ENCODE data around the gene CERCAM.
A peak's percentile ranks its signal among the peaks of the same experiment; 100 is the strongest.
"Not testable (repeated sequence)": the region's sequence is repeated elsewhere in the genome, so short reads cannot be mapped to it uniquely, and the experiment has no call there.

The CERCAM gene

GRCh38 chr9:128409978-128410377, 10.7 kb upstream of the CERCAM start:
- in situ Hi-C loops (cut with HindIII; ENCODE audit: low pct_ligation_motif_present, low sequenced_read_pairs): no loop called here
- H3K36me3 ChIP-seq (replicated peaks): no peaks in the 10 kb centered on the region
- peaks cover 5% of the 10 kb centered on the region for H3K27me3 ChIP-seq (replicated peaks)
- H3K27ac ChIP-seq: no peak overlapping the region
- peak; percentile 54 for DNase-seq
- no peak overlapping the region for H3K4me3 ChIP-seq (ENCODE audit: low read depth, low read length)
- TF ChIP-seq CTCF (IDR thresholded peaks at IDR 0.05; ENCODE audit: low read depth, low read length, missing control alignments): peak; percentile 68

- no peak for DNase-seq
- H3K27ac ChIP-seq: no peak overlapping the region
- H3K27me3 ChIP-seq (replicated peaks): peaks cover 5% of the 10 kb centered on the region
- no peak overlapping the region for H3K4me3 ChIP-seq (ENCODE audit: low read depth, low read length)
- no peaks in the 10 kb centered on the region for H3K36me3 ChIP-seq (replicated peaks)
- in situ Hi-C loops (cut with HindIII; ENCODE audit: low pct_ligation_motif_present, low sequenced_read_pairs): no loop called here
- no peak for TF ChIP-seq CTCF (IDR thresholded peaks at IDR 0.05; ENCODE audit: low read depth, low read length, missing control alignments)
Observed at GRCh38 chr9:128411364-128412119, 9.1 kb upstream of the CERCAM start.

DNA sequence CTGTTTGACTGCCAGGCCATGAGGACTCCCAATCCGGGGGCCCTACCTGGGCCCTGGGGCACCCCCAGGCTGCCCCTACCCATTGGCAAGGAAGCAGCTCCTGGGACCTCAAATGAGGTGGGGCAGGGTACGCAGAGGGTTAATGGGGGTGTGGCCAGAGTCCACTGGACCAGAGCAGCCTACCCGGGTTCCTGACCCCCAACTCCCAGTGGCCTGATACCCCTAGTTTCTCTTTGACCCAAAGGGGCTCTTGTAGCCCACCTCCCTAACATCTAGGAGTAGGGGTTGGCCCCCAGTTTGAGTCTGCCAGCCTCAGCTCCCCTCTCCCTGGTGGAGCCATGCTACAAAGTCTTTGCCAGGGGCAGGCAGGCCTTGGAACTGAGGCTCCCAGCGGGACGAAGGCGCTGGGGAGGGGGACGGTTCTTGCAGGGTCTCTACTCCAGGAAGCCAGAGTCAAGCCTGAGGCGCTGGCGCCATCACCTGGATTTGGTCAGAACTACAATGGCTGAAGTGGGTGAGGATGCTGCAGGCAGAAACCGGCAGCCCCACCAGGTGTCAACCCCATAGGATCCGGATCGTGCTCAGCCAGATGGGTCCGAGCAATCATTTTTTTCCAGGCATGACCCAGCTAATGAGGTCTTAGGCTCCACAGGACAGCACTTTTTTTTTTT, 8.4 kb upstream of the CERCAM start:
- DNase-seq: peak; percentile 43
- peak; percentile 79 for TF ChIP-seq CTCF (IDR thresholded peaks at IDR 0.05; ENCODE audit: low read depth, low read length, missing control alignments)
- in situ Hi-C loops (cut with HindIII; ENCODE audit: low pct_ligation_motif_present, low sequenced_read_pairs): no loop called here
- Histone ChIP-seq H3K36me3 (replicated peaks) (no peaks in the 10 kb centered on the region), H3K4me3 (ENCODE audit: low read depth, low read length) (no peak overlapping the region), H3K27me3 (replicated peaks) (peaks cover 5% of the 10 kb centered on the region), H3K27ac (no peak overlapping the region)

DNA sequence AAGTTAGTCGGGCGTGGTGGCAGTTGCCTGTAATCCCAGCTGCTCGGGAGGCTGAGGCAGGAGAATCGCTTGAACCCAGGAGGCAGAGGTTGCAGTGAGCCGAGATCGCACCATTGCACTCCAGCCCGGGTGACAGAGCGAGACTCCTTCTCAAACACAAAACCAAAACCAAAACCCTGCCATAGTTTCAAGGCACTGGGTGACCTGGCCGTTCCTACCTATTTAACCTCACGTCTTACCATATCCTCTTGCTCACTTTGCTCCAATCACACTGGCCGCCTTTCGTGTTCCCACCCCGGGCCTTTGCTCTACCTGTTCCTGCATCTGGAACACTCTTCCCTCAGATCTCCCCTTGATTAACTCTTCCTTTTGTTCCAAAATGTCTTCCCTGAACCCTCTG, 6.9 kb upstream of the CERCAM start:
- H3K4me3 ChIP-seq (ENCODE audit: low read depth, low read length); H3K36me3 ChIP-seq (replicated peaks); DNase-seq; H3K27me3 ChIP-seq (replicated peaks); in situ Hi-C loops (cut with HindIII; ENCODE audit: low pct_ligation_motif_present, low sequenced_read_pairs); H3K27ac ChIP-seq: not testable (repeated sequence)

- Histone ChIP-seq H3K4me3 (ENCODE audit: low read depth, low read length) (no peak overlapping the region), H3K36me3 (replicated peaks) (no peaks in the 10 kb centered on the region), H3K27me3 (replicated peaks) (peaks cover 5% of the 10 kb centered on the region), H3K27ac (no peak overlapping the region)
- in situ Hi-C loops (cut with HindIII; ENCODE audit: low pct_ligation_motif_present, low sequenced_read_pairs): no loop called here
- no peak for DNase-seq
- TF ChIP-seq CTCF (IDR thresholded peaks at IDR 0.05; ENCODE audit: low read depth, low read length, missing control alignments): peak; percentile 51
Observed at GRCh38 chr9:128414461-128414860, 6.2 kb upstream of the CERCAM start.

DNA sequence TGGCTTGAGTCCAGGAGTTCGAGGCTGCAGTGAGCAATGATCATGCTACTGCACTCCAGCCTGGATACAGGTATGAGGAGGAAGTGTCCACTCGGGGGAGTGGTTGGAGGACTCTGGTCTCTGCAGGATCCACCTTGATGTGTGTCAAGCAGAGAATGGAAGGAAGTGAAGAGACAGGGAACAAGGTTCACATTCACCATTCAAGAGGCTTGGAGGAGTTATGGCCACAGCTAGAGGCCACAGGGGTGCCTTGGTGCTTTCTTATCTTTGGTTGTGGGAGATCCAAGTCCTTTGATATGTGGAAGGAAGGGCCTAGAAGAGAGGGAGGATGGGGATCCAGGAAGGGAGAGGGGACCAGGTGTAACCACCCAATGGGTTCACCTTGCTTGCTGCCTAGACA, 5.4 kb upstream of the CERCAM start:
- Histone ChIP-seq H3K4me3 (ENCODE audit: low read depth, low read length) (no peak overlapping the region), H3K27me3 (replicated peaks) (peaks cover 5% of the 10 kb centered on the region), H3K27ac (no peak overlapping the region), H3K36me3 (replicated peaks) (no peaks in the 10 kb centered on the region)
- no peak for DNase-seq
- TF ChIP-seq CTCF (IDR thresholded peaks at IDR 0.05; ENCODE audit: low read depth, low read length, missing control alignments): no peak
- in situ Hi-C loops (cut with HindIII; ENCODE audit: low pct_ligation_motif_present, low sequenced_read_pairs): no loop called here
